DMS153 (cell line): ENCODE results near the gene KANSL1.
"Not testable (repeated sequence)": the region's sequence is repeated elsewhere in the genome, so short reads cannot be mapped to it uniquely, and the experiment has no call there.

Experiments used
- DNase-seq: peaks from one replicate; lab custom pipeline; 2025; lab: John Stamatoyannopoulos, UW

KANSL1 gene

DNA sequence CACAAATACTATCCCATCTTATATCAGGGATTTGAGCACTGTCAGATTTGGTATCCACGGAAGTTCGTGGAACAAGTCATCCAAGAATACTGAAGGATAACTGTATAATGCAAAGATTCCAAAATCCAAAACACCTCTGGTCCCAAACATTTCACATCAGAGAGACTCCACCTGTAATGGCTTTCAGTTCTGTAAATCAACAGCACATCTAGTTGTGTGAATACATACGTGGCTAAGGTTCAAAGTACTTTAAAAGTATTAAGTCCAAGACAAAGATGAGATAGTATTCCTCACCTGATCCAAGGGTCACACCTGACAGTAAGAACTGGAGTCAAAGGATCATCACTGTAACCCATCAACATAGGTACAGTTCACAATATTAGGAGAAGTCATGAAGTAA is 54.8 kb downstream of the KANSL1 start:
- DNase-seq, result no peak

DNA sequence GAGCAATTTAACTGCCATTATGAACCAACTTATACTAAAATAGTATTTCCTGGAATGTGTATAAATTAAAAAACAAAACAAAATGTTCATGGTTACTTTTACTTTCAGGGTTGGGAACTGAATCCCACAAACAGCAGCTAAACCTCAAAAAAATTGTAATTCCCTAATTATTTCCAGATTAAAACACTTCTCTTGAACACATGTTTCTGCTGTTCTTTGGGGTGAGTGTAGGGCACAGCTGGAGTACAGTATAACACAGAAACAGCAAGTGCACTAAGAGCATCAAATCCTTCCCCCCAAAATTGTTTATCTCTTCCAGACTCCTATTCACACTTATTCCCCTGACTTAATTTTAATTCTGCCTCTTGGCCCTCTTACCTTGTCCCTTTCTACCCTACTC is 56.4 kb downstream of the KANSL1 start:
- no peak for DNase-seq

DNA sequence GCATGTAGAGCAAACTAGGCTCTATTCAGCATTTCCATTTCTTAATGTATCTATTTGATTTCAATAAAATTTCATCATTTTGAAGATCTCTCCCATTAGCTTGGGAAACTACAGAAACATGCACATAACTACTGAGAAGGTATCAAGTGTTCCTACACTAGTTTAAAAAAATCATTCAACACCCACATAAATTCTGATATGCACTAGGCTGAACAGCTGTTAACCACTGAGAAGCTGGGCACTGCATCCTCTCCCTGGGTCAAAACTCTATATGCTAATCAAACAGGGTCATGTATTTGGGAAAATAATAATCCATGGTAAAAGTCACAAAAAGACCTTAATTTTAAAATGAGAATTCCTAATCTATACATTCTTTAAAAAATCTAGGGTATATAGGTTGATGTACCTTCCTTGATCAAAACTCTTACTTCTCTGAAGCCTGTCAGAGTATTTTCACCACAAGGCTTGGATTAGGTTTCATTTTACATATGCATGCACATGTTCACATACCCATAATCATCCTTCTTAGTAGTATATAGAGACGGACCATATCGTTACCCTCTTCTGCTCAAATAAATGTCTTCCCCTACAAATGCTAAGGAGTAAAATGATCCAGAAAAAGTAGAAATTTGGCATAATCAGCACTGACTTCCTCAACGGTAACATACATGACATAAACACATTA is 57.2 kb downstream of the KANSL1 start:
- no peak for DNase-seq

DNA sequence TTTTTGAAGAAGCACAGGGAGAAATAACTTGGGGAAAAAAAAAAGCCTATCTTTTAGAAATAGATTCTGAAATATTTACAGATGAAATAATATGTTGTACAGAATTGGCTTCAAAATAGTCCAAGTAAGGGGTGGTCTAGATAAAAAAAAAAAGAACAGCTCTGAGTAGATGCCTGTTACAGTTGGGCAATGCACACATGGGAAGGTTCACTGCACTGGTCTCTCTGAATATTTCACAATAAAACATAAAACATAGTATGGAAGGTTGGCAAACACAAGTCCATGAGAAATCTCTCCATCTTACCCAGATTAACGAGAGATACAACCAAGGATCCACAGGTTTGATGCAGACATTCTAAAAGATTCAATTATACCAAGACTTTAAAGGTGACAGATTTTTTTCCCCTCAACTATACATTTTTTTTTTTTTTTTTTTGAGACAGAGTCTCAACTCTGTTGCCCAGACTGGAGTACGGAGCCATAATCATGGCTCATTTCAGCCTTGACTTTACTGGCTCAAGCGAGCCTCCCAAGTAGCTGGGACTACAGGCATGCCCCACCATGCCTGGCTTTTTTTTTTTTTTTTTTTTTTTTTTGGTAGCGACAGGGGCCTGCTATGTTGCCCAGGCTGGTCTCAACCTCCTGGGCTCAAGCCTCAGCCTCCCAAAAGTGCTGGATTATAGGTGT is 58.0 kb downstream of the KANSL1 start:
- no peak for DNase-seq

DNA sequence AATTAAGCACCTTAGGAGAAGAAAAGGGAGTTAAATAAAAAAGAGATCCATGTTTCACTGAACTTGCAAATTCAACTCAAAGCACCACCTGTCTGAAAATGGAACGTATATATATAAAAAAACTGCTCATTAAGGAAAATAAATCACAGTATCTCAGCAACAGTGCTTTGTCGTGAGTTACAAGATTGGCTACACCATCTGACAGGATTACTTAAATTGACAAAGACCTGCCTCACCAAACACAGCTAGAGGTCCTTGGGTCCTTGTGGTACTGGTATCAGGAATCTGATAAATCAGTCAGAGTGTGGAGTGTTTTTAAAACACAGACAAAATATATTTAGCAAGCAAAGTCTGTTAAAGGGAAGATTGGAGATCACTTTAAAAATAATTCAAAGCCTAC is 63.9 kb downstream of the KANSL1 start:
- no peak for DNase-seq

DNA sequence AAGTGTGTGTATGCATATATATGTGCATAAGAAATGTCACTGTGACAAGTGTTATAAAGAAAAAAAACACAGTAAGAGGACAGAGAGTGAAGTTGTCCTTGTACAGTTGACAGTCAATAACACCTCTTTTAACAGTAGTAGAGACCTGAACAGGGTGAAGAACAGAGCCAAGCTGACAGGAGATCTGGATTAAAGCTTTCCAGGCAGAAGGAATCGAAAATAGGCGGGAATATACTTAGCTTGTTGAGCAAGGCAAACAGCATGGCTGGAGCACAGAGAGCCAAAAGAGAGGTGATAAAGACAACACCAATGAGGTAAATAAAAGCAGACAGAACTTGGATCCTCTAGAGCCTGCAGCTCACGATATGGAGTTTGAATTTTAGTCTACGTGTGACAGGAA is 64.8 kb downstream of the KANSL1 start:
- no peak for DNase-seq

DNA sequence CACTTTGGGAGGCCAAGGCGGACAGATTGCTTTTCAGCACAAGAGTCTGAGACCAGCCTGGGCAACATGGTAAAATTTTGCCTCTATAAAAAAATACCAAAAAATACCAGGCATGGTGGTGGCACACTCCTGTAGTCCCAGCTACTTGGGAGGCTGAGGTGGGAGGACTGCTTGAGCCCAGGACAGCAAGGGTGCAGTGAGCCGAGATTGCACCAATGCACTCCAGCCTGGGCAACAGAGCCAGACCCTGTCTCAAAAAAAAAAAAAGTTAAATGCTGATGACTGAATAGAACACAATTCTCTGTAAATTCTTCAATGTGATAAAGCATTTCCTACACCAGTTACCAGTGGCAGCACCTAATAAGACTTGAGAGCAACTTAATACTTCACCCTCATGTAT is 65.7 kb downstream of the KANSL1 start:
- DNase-seq, result no peak

DNA sequence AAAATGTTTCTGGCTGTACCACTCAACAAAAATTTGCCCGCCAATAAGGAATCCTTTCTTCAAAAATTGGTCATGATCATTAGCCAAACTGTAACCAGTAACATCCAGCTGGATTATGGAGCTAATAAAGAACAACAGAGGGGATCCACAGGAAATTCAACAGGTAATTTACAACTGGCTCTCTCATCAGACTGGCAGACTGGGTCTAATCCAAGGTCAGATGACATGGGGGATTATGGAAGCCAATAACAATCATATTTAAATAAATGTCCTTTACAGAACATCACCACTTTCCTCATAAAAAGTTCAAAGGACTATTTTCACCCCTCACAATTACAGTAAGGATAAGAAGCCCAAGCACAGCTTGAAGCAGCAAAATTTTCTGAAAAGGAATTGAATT is 66.4 kb downstream of the KANSL1 start:
- DNase-seq, result no peak

DNA sequence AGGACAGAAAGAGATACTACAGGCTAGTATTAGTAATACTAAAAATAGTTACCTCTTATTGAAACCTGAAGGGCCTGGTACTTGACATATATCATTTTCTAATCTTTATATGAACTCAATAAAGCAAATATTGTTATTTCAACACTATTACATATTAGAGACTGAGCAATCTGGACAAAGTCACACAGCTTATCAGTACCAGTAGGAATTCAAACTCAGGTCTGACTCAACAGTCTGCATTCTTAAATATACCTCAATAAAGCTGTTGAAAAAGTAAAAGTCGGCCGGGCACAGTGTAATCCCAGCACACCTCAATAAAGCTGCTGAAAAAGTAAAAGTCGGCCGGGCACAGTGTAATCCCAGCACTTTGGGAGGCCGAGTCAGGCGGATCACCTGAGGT is 67.4 kb downstream of the KANSL1 start:
- no peak for DNase-seq

DNA sequence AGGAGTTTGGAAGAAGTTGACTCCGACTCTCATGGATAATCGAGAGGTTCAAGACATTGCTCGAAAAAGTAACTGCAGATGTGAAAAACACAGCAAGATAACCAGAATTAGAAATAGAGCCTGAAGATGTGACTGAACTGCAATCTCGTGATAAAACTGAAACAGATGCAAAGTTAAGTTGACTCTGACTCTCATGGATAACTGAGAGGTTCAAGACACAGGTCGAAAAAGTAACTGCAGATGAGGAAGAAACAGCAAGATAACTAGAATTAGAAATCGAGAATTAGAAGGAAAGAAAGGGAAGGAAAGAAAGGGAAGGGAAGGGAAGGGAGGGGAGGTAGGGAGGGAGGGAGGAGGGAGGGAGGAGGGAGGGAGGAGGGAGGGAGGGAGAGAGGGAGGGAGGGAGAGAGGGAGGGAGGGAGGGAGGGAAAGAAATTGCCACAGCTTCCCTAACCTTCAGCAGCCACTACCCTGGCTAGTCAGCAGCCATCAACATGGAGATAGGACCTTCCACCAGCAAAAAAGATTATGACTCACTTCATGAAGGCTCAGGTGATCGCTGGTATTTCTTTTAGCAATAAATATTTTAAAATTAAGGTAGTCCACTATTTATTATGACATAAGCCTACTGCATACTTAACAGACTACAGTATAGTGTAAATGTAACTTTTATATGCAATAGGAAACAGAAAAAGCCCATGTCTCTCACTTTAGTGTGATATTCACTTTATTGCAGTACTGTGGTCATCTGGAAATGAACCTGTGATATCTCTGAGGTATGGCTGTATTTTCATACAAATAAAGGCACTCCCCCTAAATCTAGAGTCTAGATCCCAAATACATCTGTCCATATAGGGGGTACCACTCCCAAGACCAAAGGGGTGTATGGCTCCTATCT is 68.3 kb downstream of the KANSL1 start:
- no peak for DNase-seq

DNA sequence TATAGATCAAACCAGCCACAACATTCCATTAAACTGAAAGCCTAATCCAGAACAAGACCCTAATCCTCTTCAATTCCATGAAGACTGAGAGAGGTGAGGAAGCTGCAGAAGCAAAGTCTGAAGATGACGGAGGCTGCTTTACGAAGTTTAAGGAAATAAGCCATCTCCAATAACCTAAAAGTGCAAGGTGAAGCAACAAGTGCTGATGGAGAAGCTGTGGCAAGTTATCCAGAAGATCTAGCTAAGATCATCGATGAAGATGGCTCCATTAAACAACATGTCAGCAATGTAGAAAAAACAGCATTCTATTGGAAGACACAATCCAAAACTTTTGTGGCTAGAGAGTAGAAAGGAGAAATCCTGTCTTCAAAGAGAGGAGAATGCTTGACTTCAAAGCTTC is 69.6 kb downstream of the KANSL1 start:
- DNase-seq, result no peak

DNA sequence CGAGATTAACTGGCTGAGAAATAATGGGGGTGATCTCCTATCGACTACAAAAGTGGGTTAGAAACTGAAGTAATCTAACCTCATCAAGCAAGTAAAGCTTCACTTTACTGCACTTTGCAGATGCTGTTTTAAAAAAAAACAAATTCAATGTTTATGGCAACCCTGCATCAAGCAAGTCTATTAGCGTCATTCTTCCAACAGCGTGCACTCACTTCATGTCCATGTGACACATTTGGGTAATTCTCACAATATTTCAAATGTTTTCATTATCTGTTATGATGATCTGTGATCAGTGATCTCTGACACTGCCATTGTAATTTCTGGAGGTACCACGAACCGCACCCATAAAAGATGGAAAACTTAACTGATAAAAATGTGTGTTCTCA is 70.8 kb downstream of the KANSL1 start:
- DNase-seq, result no peak

DNA sequence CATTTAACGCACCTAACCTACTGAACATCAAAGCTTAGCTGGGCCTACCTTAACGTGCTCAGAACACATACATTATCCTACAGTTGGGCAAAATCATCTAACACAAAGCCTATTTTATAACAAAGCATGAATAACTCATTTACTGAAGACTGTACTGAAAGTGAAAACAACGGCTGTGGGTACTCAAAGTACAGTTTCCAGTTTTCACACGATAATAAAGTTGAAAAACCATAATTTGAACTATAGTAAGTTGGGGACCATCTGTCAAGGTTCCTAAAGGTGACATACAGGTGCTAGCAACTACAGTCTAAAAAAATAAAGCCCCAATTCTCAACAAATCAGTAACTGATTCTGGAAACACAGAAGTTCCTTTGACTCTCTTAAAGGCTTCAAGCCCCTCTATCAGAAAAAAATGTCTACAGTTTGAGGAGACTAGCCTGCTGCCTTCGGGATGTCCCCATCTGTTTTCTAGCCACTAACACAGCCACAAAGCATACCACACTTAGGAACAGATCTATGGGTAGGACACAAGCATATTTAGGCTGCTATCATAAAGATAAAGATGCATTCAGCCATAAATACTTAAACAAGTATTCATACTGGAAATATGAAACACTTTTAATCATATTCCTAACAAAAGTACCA is 71.3 kb downstream of the KANSL1 start:
- no peak for DNase-seq

DNA sequence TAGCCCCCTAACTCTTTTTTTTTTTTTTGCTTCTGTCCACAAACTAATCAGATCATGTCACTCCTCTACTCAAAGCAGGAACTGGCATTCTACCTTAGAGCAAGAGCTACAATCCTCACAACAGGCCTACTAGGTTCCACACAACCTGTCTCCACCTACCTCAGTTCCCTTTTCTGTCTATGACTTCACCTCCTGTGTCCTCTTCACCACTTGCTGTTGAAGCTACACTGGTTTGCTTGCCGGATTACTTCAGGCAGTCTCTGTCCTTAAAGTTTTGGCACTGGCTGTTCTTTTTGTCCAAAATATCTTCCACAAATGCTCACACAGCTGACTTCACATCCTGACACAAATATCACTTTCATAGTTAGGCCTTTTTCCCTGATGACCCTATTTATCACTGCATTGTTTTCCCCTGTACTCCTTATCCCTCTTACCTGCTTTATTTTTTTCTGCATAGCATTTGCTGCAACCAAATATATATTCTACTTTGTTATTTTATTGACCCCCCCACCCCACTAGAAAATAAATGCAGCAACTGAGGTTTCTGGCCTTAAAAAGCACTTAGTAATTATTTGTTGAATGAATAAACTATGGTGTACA is 72.0 kb downstream of the KANSL1 start:
- DNase-seq, result no peak

DNA sequence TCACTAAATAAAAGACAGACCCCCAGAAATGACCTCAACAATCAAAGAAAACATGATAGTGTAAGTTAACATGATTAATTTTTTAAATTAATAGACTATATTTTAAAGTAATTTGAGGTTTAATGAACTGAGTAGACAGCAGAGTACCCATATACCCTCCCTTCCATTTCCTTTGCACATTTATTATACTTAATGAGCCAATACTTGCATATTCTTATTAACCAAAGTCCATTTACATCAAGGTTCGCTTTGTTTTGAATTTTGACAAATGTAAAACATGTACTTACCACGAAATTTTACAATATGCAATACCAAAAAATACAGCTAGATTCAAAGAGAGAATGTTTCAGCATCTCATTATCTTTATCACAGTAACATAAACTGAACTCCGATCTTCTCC is 72.7 kb downstream of the KANSL1 start:
- no peak for DNase-seq

DNA sequence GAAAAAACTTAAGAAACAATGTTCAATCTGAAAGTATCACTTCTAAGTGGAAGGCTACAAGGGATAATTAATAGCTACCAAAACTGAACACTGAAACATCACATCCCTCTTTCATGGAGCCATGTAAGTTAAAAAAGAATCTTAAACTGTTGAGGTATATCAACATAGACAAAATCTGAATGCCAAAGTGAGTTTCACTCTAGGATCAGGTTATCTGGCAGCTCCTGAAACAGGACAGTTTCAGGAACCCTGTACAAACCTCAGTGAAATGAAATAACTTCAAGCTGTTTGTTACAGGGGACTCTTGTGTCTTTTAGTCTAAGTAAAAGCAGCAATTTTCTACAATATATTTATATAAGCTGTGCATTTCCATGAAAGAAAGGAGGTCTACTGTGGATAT is 73.2 kb downstream of the KANSL1 start:
- no peak for DNase-seq

DNA sequence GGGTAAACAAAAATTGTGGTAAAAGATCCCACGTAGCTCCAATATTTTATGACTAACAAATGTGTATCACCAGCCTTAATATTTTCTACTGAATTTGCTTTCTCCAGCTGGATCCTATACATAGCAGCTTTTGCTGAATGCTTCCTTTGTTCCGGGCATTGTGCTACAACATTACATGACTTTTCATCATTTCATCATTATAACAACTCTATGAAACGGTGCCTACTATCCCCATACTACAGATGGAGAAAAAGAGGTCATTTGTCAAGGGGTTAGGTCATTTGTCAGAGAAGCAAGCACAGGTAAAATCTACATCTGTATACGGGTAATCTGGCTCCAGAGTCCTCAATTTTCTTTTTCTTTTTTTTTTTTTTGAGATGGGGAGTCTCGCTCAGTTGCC is 74.3 kb downstream of the KANSL1 start:
- no peak for DNase-seq

DNA sequence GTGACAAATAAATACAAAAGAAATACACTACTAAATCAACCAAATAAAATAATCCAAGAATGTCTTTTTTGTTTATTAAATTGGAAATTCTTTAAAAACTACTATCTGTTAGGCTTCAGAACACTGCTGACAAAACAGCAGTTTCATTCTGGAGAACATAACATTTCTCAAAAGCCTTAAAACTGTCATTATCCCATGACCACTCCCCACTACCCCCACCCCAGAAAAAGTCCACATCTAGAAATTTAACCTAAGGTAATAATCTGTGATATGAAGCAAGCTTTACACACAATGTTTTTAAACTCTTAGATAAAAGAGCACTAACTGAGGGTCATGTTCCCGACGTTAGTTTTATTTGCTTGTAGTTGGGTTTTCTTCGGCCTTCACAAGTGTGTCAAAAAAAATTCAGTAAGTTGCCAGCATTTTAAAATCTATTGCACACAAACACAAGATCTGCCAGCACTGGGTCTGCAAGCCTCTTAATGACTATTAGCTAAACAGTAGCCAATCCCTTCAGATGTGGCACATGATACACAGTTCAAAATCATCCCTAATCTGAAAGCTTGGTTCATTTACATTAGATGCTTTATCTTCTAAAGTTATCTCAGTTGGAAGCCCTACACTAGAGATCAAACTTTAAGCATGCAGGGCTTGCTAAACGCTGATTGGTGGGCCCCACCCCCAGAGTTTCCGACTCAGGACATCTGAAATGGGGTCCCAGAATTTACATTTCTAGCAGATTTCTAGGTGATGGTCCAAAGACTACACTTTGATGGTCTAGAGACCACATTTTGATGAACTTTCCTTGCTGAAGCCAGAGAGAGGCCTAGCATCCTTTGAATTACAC is 75.2 kb downstream of the KANSL1 start:
- DNase-seq, result no peak

DNA sequence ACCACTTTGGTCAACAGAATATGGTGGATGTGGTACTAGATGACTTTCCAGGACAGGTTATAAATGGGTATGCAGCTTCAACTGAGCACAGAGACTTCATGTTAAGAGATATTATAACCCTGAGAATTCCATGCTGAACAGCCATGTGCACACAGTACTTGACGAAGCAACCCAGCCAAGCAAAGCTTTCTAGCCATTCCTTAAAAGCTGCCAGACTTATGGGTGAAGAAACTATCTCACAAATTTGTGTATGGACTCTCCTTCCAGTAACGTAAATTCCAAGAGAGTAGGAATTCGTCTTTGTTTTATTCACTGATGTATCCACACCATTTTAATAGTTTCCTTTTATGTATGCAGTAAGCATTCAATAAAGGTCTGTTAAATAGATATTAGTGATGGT is 76.1 kb downstream of the KANSL1 start:
- no peak for DNase-seq

DNA sequence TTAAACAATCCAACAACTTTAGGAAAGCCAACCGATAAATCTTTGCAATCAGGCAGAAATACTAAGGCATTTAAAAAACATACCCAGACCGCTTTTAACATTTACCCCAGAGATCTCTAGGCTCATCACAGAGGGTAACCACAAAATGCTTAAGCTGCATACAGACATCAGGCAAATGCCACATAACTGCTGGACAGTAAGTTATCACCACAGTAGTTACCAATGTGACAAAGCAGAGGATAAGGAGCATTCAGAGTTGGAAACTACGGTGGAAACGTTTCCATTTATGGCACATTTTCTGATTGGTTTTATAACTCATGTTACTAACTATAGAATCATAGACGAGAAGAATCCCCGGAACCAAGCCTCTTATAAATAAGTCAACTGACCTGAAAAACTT is 77.5 kb downstream of the KANSL1 start:
- no peak for DNase-seq

DNA sequence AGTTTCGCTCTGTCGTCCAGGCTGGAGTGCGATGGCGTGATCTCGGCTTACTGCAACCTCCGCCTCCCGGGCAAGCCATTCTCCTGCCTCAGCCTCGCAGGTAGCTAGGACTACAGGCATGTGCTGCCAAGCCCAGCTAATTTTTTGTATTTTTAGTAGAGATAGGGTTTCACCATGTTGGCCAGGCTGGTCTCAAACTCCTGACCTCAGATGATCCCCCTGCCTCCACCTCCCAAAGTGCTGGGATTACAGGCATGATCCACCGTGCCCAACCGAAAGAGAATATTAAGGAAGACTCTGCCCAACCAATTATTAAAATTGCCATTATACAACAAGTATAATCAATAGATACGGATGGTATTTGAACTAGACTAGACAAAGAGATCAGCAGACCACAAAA is 82.0 kb downstream of the KANSL1 start:
- DNase-seq, result not testable (repeated sequence)
